BJ (cell line): Measurements from ENCODE around the gene PPARGC1A. TPM values are rescaled to one million over a fixed set of nuclear protein-coding genes. Genes with fewer than 3 reads are reported as not detected.

ENCODE experiments used
- CTCF ChIA-PET: fragments of 350-600 bp; formaldehyde crosslinking; extraction: SDS; loops from one replicate; lab custom pipeline; 2021; ENCODE audit warnings: antibody characterized with exemption, inconsistent platforms; lab: Yijun Ruan, JAX
- POLR2A ChIA-PET: fragments of 300-600 bp; sonication (Branson Sonifier 250); formaldehyde crosslinking; extraction: SDS; loops from one replicate; lab custom pipeline; 2021; ENCODE audit warnings: antibody characterized with exemption; lab: Charles Lee
- DNase-seq: peaks from one replicate; pipeline ENCODE4 v3.0.0-alpha.2; 2011; ENCODE audit warnings: low read depth
- H3K27me3 ChIP-seq: 2 replicates; pipeline ENCODE4 v1.6.0; 2011; ENCODE audit warnings: low read length; ENCODE audit not compliant: control insufficient read depth, insufficient read depth
- H3K36me3 ChIP-seq: 2 replicates; pipeline ENCODE4 v1.5.1; 2011; ENCODE audit warnings: low read length; ENCODE audit not compliant: control insufficient read depth, insufficient read depth
- H3K4me3 ChIP-seq: 2 replicates; pipeline ENCODE4 v1.5.1; 2011; ENCODE audit warnings: low read depth, mild to moderate bottlenecking, control low read depth, low read length
- polyA plus RNA-seq: library from polyadenylated mRNA; depleted of rRNA; stranded (reverse); fragments of >200 nt; gene quantifications from 2 replicates; pipeline ENCODE4 v1.2.3, GENCODE V29; 2011
- TF ChIP-seq, protein P1 (sequence below): IDR thresholded peaks from 2 replicates; pipeline ENCODE4 v1.5.1; 2011; ENCODE audit warnings: low read depth, mild to moderate bottlenecking, control low read depth, inconsistent platforms, low read length, moderate library complexity; ENCODE audit not compliant: insufficient read depth

Gene PPARGC1A
- polyA plus RNA-seq, 1 experiment, result 0.11 TPM

DNA sequence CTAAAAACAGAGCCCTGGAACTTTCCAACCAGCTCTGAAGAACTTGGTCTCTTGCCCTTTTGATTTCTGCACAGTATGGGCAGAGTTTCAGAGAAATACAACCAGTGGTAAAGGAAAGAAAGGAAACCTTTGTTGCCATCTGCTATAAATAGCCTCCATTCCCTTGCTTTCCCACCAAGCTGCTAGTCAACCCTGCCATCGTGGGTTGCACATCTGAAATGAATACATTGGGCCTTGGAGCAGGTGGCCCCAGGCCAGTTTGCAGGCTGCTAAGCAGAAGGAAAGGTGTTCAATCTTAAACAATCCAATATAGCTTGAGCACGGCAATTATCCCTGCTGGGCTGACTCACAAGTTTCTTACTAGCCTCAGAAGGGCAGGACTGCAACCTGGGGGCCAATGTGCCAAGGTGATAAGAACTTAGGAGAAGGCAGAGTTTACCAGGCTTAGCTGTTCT lies 142.5 kb downstream of the PPARGC1A start:
- no peaks in the 10 kb centered on the region for H3K27me3 ChIP-seq
- CTCF ChIA-PET, result interaction anchor here (1.0 to 1.2 kb wide), 2 partner anchors 10 to 18 kb away, joined by 3 to 5 read pairs; no protein-coding TSS in a partner anchor
- POLR2A ChIA-PET, result no interaction called here
- H3K4me3 ChIP-seq, result no peak overlapping the region
- H3K36me3 ChIP-seq, result no peaks in the 10 kb centered on the region
- DNase-seq, result no peak
- TF ChIP-seq, protein P1, sequence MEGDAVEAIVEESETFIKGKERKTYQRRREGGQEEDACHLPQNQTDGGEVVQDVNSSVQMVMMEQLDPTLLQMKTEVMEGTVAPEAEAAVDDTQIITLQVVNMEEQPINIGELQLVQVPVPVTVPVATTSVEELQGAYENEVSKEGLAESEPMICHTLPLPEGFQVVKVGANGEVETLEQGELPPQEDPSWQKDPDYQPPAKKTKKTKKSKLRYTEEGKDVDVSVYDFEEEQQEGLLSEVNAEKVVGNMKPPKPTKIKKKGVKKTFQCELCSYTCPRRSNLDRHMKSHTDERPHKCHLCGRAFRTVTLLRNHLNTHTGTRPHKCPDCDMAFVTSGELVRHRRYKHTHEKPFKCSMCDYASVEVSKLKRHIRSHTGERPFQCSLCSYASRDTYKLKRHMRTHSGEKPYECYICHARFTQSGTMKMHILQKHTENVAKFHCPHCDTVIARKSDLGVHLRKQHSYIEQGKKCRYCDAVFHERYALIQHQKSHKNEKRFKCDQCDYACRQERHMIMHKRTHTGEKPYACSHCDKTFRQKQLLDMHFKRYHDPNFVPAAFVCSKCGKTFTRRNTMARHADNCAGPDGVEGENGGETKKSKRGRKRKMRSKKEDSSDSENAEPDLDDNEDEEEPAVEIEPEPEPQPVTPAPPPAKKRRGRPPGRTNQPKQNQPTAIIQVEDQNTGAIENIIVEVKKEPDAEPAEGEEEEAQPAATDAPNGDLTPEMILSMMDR, result no peak

DNA sequence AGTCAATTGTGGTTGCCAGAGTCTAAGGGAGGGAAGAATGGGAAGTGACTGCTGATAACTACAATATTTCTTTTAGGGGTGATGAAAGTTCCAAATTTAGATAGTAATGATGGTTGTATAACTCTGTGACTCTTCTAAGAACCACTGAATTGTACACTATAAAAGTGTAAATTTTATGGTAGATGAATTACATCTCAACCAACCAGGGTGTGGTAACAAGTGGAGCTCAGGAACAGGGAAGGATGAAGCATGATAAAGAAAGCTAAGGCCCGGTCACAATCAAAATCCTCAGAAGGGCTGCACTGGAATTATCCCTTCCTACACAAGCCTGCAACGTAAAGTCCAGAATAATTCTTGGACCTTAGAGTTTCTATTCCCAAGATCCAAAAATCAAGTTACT lies 143.2 kb downstream of the PPARGC1A start:
- no peaks in the 10 kb centered on the region for H3K27me3 ChIP-seq
- CTCF ChIA-PET, result interaction anchor here (1.0 to 1.2 kb wide), 2 partner anchors 10 to 18 kb away, joined by 3 to 5 read pairs; no protein-coding TSS in a partner anchor
- POLR2A ChIA-PET, result no interaction called here
- no peak for DNase-seq
- no peak overlapping the region for H3K4me3 ChIP-seq
- H3K36me3 ChIP-seq, result no peaks in the 10 kb centered on the region
- TF ChIP-seq, protein P1, result no peak

DNA sequence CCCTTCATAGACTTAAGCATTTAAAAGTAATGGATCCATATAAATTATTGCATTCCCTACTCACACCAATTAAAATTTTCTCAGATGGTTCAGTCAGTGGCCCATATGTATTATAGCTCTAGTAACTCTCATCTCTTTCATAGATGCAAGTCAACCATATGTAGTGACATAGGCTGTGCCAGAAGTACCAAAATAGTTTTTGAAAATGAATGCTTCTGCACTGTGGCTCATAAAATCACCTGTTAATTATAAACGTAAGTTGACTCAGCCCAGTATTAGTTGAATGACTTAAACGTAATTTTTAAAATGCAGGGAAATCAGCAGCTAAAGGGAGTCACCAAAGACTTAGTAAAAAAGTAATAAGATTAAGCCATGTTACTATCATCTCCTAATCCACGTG lies 143.8 kb downstream of the PPARGC1A start:
- Histone ChIP-seq H3K36me3 (no peaks in the 10 kb centered on the region), H3K27me3 (no peaks in the 10 kb centered on the region), H3K4me3 (no peak overlapping the region)
- ChIA-PET POLR2A (no interaction called here), CTCF (no interaction called here)
- TF ChIP-seq, protein P1, result no peak
- DNase-seq, result no peak

DNA sequence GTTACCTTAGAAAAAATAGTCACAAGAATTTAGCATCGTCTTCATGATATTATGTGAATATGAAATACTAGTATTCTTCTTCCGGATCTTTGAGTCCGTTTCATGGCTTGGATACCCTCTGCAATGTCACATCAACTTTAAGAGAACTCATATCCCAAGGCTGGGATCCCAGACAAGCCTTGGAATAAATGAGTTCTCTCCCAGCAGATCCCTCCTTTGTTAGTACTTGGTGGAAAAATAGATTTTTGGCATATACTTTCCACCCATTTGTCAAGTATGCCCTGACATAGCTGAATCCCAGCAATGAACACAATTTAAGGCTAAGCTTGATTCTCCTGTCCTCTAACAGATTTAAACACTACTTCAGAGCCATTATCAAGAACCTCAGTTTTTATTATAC lies 144.5 kb downstream of the PPARGC1A start:
- ChIA-PET CTCF (no interaction called here), POLR2A (no interaction called here)
- Histone ChIP-seq H3K36me3 (no peaks in the 10 kb centered on the region), H3K4me3 (no peak overlapping the region), H3K27me3 (no peaks in the 10 kb centered on the region)
- TF ChIP-seq, protein P1, result no peak
- no peak for DNase-seq
